Ascending aorta (tissue), 2 donors: ENCODE results near the gene BCS1L. TPM values are rescaled to one million over a fixed set of nuclear protein-coding genes. Genes with fewer than 3 reads are reported as not detected.

Experiments
- DNase-seq, 2 donors: peaks; one replicate each; pipeline ENCODE4 v3.0.0-alpha.2; 2019; ENCODE audit warnings: low spot score in 2 of 2
- H3K27ac ChIP-seq, 2 donors: fragments of 200-600 bp; sonication (generic); one replicate each; pipeline ENCODE4 v1.5.1; 2016 to 2017; ENCODE audit warnings: mild to moderate bottlenecking in 1 of 2
- H3K27me3 ChIP-seq: fragments of 200-600 bp; sonication (generic); one replicate; pipeline ENCODE4 v1.5.1; 2017
- H3K36me3 ChIP-seq, 2 donors: fragments of 200-600 bp; sonication (generic); one replicate each; pipeline ENCODE4 v1.5.1; 2016
- H3K4me1 ChIP-seq, 2 donors: fragments of 200-600 bp; sonication (generic); one replicate each; pipeline ENCODE4 v1.5.1; 2016 to 2017; ENCODE audit warnings: mild to moderate bottlenecking in 1 of 2
- H3K4me3 ChIP-seq, 2 donors: fragments of 200-600 bp; sonication (generic); one replicate each; pipeline ENCODE4 v1.5.1; 2016 to 2017; ENCODE audit warnings: mild to moderate bottlenecking in 1 of 2
- H3K9me3 ChIP-seq, 2 donors: fragments of 200-600 bp; sonication (generic); one replicate each; pipeline ENCODE4 v1.5.1; 2016
- CTCF ChIP-seq, 3 experiments: fragments of 200-600 bp in 2 of 3; fragments of 450-650 bp in 1 of 3; sonication (generic) in 2 of 3; IDR thresholded peaks; one replicate each; pipeline ENCODE4 v1.5.1; 2016 to 2019; ENCODE audit warnings: antibody characterized with exemption in 3 of 3, mild to moderate bottlenecking in 1 of 3, moderate library complexity in 1 of 3
- intact Hi-C: fragments of 100-400 bp; cut with DNase I; formaldehyde crosslinking; loops from one replicate; pipeline ENCODE4 v1.15.1; 2023
- total RNA-seq: library from RNA; depleted of rRNA; stranded (reverse); fragments of >200 nt; gene quantifications from one replicate; pipeline ENCODE4 v1.1.0, GENCODE V29; 2016

The BCS1L gene
- total RNA-seq, 1 donor from 2014 or later, result 27.7 TPM

GRCh38 chr2:218648088-218648786 is 11.2 kb upstream of the BCS1L start:
- H3K27me3 ChIP-seq, result no peaks in the 10 kb centered on the region
- peaks cover 94 to 95% of the 10 kb centered on the region in 2 donors for H3K36me3 ChIP-seq
- H3K9me3 ChIP-seq, result no peaks in the 10 kb centered on the region
- peak; percentile 54 to 67 (median 63) for TF ChIP-seq CTCF (IDR thresholded peaks at IDR 0.05)
- no peak overlapping the region for H3K4me3 ChIP-seq
- no peaks in the 10 kb centered on the region for H3K4me1 ChIP-seq
- DNase-seq, result peak in 1 of 2 donors; percentile 72
- intact Hi-C loops, result no loop called here
- no peak overlapping the region for H3K27ac ChIP-seq

- no peaks in the 10 kb centered on the region for H3K27me3 ChIP-seq
- intact Hi-C loops, result no loop called here
- peak in 1 of 3 experiments; percentile 5 for TF ChIP-seq CTCF (IDR thresholded peaks at IDR 0.05)
- no peak for DNase-seq
- H3K27ac ChIP-seq, result no peak overlapping the region
- no peaks in the 10 kb centered on the region for H3K9me3 ChIP-seq
- H3K4me1 ChIP-seq, result no peaks in the 10 kb centered on the region
- H3K4me3 ChIP-seq, result no peak overlapping the region
- peaks cover 93 to 94% of the 10 kb centered on the region in 2 donors for H3K36me3 ChIP-seq
These were observed 10.7 kb upstream of the BCS1L start for GRCh38 chr2:218648787-218649100.

GRCh38 chr2:218655751-218656150 is 3.7 kb upstream of the BCS1L start:
- Histone ChIP-seq H3K36me3 (peaks cover 49 to 54% of the 10 kb centered on the region in 2 donors), H3K4me3 (no peak overlapping the region), H3K4me1 (peaks cover 0 to 7% of the 10 kb centered on the region in 2 donors), H3K27me3 (no peaks in the 10 kb centered on the region), H3K9me3 (no peaks in the 10 kb centered on the region), H3K27ac (no peak overlapping the region)
- intact Hi-C loops, result no loop called here
- DNase-seq, result no peak
- TF ChIP-seq CTCF (IDR thresholded peaks at IDR 0.05), result no peak

- Histone ChIP-seq H3K36me3 (peaks cover 42% of the 10 kb centered on the region in 2 donors), H3K27me3 (no peaks in the 10 kb centered on the region), H3K4me3 (peak overlapping the region; percentile 82 to 96), H3K4me1 (peaks cover 0 to 7% of the 10 kb centered on the region in 2 donors), H3K27ac (peak overlapping the region; percentile 56 to 62), H3K9me3 (no peaks in the 10 kb centered on the region)
- DNase-seq, result no peak
- intact Hi-C loops, result no loop called here
- no peak for TF ChIP-seq CTCF (IDR thresholded peaks at IDR 0.05)
These were observed 719 bp upstream of the BCS1L start for GRCh38 chr2:218658671-218659257.

GRCh38 chr2:218659988-218660358 is 490 bp downstream of the BCS1L start:
- Histone ChIP-seq H3K4me3 (peak overlapping the region; percentile 82 to 96), H3K9me3 (no peaks in the 10 kb centered on the region), H3K27me3 (no peaks in the 10 kb centered on the region), H3K27ac (peak overlapping the region; percentile 56 to 62), H3K36me3 (peaks cover 43 to 45% of the 10 kb centered on the region in 2 donors), H3K4me1 (peaks cover 0 to 7% of the 10 kb centered on the region in 2 donors)
- intact Hi-C loops, result no loop called here
- TF ChIP-seq CTCF (IDR thresholded peaks at IDR 0.05), result no peak
- no peak for DNase-seq
